Astrocyte (in vitro differentiated cells and primary cell): ENCODE results near the gene RNF44. TPM values are rescaled to one million over a fixed set of nuclear protein-coding genes. Genes with fewer than 3 reads are reported as not detected.
"Not testable (repeated sequence)": the region's sequence is repeated elsewhere in the genome, so short reads cannot be mapped to it uniquely, and the experiment has no call there.

Experiments
- DNase-seq: peaks from one replicate; pipeline ENCODE4 v3.0.0-alpha.2; 2010; ENCODE audit warnings: low read depth
- FAIRE-seq: peaks from 2 replicates; lab custom pipeline; 2011; peaks lifted over from hg19 to GRCh38; lab: Jason Lieb, UNC
- H2AFZ ChIP-seq: 2 replicates; pipeline ENCODE4 v1.6.0; 2012; ENCODE audit warnings: low read depth, low read length, inconsistent platforms
- H3K27ac ChIP-seq: 2 replicates; pipeline ENCODE4 v1.5.1; 2011; ENCODE audit warnings: low read depth, low read length, inconsistent platforms
- H3K27me3 ChIP-seq: 2 replicates; pipeline ENCODE4 v1.6.0; 2011; ENCODE audit warnings: low read length, inconsistent platforms; ENCODE audit not compliant: insufficient read depth
- H3K36me3 ChIP-seq: 2 replicates; pipeline ENCODE4 v1.5.1; 2011; ENCODE audit warnings: low read length, inconsistent platforms; ENCODE audit not compliant: insufficient read depth
- H3K4me1 ChIP-seq: 2 replicates; pipeline ENCODE4 v1.5.1; 2011; ENCODE audit warnings: low read length, inconsistent platforms; ENCODE audit not compliant: insufficient read depth
- H3K4me2 ChIP-seq: 2 replicates; pipeline ENCODE4 v1.6.0; 2012; ENCODE audit warnings: low read length, inconsistent platforms
- H3K4me3 ChIP-seq: 2 replicates; pipeline ENCODE4 v1.5.1; 2011; ENCODE audit warnings: low read depth, mild to moderate bottlenecking, low read length, inconsistent platforms; ENCODE audit not compliant: insufficient read depth
- H3K79me2 ChIP-seq: 2 replicates; pipeline ENCODE4 v1.6.0; 2012; ENCODE audit warnings: mild to moderate bottlenecking, low read length, inconsistent platforms; ENCODE audit not compliant: insufficient read depth
- H3K9ac ChIP-seq: 2 replicates; pipeline ENCODE4 v1.6.0; 2012; ENCODE audit warnings: mild to moderate bottlenecking, low read length, inconsistent platforms
- H3K9me3 ChIP-seq: 2 replicates; pipeline ENCODE4 v1.5.1; 2012; ENCODE audit warnings: low read depth, mild to moderate bottlenecking, low read length, inconsistent platforms; ENCODE audit not compliant: insufficient read depth
- H4K20me1 ChIP-seq: 2 replicates; pipeline ENCODE4 v1.6.0; 2012; ENCODE audit warnings: low read length, inconsistent platforms; ENCODE audit not compliant: insufficient read depth
- H3K27ac Mint-ChIP-seq: one replicate; pipeline ENCODE4 v1.8.0; 2021; ENCODE audit warnings: mild to moderate bottlenecking, mixed read lengths; ENCODE audit not compliant: unreplicated experiment
- H3K27me3 Mint-ChIP-seq: one replicate; pipeline ENCODE4 v1.8.0; 2021; ENCODE audit warnings: low read depth, mixed read lengths; ENCODE audit not compliant: unreplicated experiment
- H3K36me3 Mint-ChIP-seq: one replicate; pipeline ENCODE4 v1.8.0; 2021; ENCODE audit warnings: low read depth, mixed read lengths; ENCODE audit not compliant: unreplicated experiment
- H3K4me1 Mint-ChIP-seq: one replicate; pipeline ENCODE4 v1.8.0; 2021; ENCODE audit warnings: low read depth, mixed read lengths; ENCODE audit not compliant: unreplicated experiment
- H3K4me3 Mint-ChIP-seq: one replicate; pipeline ENCODE4 v1.8.0; 2021; ENCODE audit warnings: mild to moderate bottlenecking, moderate library complexity, mixed read lengths; ENCODE audit not compliant: unreplicated experiment
- H3K9me3 Mint-ChIP-seq: one replicate; pipeline ENCODE4 v1.8.0; 2021; ENCODE audit warnings: mild to moderate bottlenecking, mixed read lengths; ENCODE audit not compliant: unreplicated experiment
- EZH2 ChIP-seq: IDR thresholded peaks from 2 replicates; pipeline ENCODE4 v1.6.1; 2012; ENCODE audit warnings: mild to moderate bottlenecking, low read length, inconsistent platforms; ENCODE audit not compliant: insufficient read depth
- total RNA-seq: library from RNA; stranded (reverse); gene quantifications from 2 replicates; pipeline ENCODE4 v1.2.1, GENCODE V29; 2021
- TF ChIP-seq, protein P1 (sequence below): IDR thresholded peaks from 2 replicates; pipeline ENCODE4 v1.5.1; 2011; ENCODE audit warnings: low read depth, mild to moderate bottlenecking, inconsistent platforms, low read length, moderate library complexity; ENCODE audit not compliant: insufficient read depth

The RNF44 gene
- total RNA-seq, 1 donor from 2014 or later: 59.8 TPM

- Histone ChIP-seq H4K20me1 (no peaks in the 10 kb centered on the region), H3K79me2 (no peaks in the 10 kb centered on the region), H3K9me3 (no peaks in the 10 kb centered on the region), H3K27ac (no peak overlapping the region), H3K36me3 (no peaks in the 10 kb centered on the region), H3K4me3 (no peak overlapping the region), H2AFZ (no peak overlapping the region), H3K27me3 (peaks cover 3% of the 10 kb centered on the region), H3K9ac (no peak overlapping the region), H3K4me2 (no peak overlapping the region), H3K4me1 (no peaks in the 10 kb centered on the region)
- Mint-ChIP-seq H3K9me3 (peaks cover 7% of the 10 kb centered on the region), H3K36me3 (no peaks in the 10 kb centered on the region), H3K4me1 (peaks cover 3% of the 10 kb centered on the region), H3K27me3 (peaks cover 16% of the 10 kb centered on the region), H3K27ac (no peak overlapping the region), H3K4me3 (no peak overlapping the region)
- no peak for DNase-seq
- no peak for FAIRE-seq
- TF ChIP-seq EZH2: no peak
- TF ChIP-seq, protein P1, sequence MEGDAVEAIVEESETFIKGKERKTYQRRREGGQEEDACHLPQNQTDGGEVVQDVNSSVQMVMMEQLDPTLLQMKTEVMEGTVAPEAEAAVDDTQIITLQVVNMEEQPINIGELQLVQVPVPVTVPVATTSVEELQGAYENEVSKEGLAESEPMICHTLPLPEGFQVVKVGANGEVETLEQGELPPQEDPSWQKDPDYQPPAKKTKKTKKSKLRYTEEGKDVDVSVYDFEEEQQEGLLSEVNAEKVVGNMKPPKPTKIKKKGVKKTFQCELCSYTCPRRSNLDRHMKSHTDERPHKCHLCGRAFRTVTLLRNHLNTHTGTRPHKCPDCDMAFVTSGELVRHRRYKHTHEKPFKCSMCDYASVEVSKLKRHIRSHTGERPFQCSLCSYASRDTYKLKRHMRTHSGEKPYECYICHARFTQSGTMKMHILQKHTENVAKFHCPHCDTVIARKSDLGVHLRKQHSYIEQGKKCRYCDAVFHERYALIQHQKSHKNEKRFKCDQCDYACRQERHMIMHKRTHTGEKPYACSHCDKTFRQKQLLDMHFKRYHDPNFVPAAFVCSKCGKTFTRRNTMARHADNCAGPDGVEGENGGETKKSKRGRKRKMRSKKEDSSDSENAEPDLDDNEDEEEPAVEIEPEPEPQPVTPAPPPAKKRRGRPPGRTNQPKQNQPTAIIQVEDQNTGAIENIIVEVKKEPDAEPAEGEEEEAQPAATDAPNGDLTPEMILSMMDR: no peak
Observed at GRCh38 chr5:176557846-176558245, 20.6 kb upstream of the RNF44 start.

DNA sequence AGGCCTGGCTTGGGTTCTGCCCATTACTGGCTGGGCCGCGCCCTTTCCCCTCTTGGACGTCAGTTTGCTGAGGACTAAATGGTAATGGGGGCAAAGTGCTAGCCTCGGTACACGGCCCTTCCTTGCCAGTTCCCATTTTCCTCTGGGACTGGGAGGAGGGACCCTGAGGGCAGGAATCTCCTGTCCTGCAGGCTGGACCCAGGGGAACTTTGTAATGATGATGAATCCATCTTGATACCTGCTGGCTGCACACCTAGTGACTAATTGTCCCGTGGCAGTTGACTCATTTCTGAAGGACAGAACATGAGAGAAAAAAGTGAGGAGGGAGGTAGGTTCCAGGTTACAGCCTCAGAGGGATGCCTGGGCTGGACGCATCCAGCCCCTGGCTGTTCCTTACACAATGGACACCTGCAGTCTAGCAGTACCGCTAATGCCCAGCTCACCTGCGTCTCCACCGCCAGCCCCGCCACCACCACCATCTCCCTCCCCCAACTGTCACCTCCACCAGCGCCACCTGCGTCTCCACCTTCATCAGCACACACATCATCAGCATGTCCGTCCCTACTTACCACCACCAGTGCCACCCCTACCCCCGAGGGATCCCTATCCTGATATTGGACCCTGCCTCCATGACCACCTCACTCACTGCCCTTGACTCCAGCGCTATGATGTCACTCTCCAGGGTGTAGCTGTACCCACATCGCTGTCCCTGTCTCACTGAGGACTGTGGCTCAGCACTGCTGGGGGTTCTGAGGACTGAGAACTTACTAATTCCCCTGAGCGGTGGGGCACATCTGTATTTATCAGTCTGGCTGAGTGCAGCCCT lies 16.3 kb upstream of the RNF44 start:
- no peak for FAIRE-seq
- Histone ChIP-seq H4K20me1 (no peaks in the 10 kb centered on the region), H3K27ac (no peak overlapping the region), H3K9me3 (no peaks in the 10 kb centered on the region), H3K4me2 (no peak overlapping the region), H3K27me3 (peaks cover 3% of the 10 kb centered on the region), H3K79me2 (no peaks in the 10 kb centered on the region), H3K4me3 (no peak overlapping the region), H3K4me1 (no peaks in the 10 kb centered on the region), H2AFZ (no peak overlapping the region), H3K36me3 (no peaks in the 10 kb centered on the region), H3K9ac (no peak overlapping the region)
- Mint-ChIP-seq H3K27ac (no peak overlapping the region), H3K4me3 (no peak overlapping the region), H3K9me3 (no peaks in the 10 kb centered on the region), H3K27me3 (peaks cover 28% of the 10 kb centered on the region), H3K36me3 (no peaks in the 10 kb centered on the region), H3K4me1 (no peaks in the 10 kb centered on the region)
- no peak for TF ChIP-seq EZH2
- TF ChIP-seq, protein P1: no peak
- no peak for DNase-seq

- no peak for FAIRE-seq
- H3K4me1 ChIP-seq: no peaks in the 10 kb centered on the region
- Mint-ChIP-seq H3K27me3 (peaks cover 29% of the 10 kb centered on the region), H3K27ac (no peak overlapping the region), H3K9me3 (no peaks in the 10 kb centered on the region), H3K4me3 (no peak overlapping the region), H3K4me1 (no peaks in the 10 kb centered on the region), H3K36me3 (no peaks in the 10 kb centered on the region)
- H3K4me3 ChIP-seq: no peak overlapping the region
- TF ChIP-seq EZH2: no peak
- no peaks in the 10 kb centered on the region for H3K79me2 ChIP-seq
- H3K36me3 ChIP-seq: no peaks in the 10 kb centered on the region
- peaks cover 3% of the 10 kb centered on the region for H3K27me3 ChIP-seq
- H4K20me1 ChIP-seq: no peaks in the 10 kb centered on the region
- H3K9ac ChIP-seq: no peak overlapping the region
- H3K4me2 ChIP-seq: no peak overlapping the region
- no peak overlapping the region for H3K27ac ChIP-seq
- H2AFZ ChIP-seq: no peak overlapping the region
- DNase-seq: no peak
- H3K9me3 ChIP-seq: no peaks in the 10 kb centered on the region
Observed at GRCh38 chr5:176552332-176552869, 15.2 kb upstream of the RNF44 start.

DNA sequence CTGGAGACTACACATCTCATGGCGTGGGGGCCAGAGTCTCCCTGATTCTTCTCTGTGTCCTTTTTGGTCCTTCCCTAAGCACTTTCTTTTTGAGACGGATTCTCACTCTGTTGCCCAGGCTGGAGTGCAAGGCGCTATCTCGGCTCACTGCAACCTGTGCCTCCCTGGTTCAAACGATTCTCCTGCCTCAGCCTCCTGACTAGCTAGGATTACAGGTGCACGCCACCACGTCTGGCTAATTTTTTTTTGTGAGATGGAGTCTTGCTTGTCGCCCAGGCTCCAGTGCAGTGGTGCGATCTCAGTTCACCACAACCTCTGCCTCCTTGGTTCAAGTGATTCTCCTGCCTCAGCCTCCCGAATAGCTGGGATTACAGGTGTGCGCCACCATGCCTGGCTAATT lies 13.7 kb upstream of the RNF44 start:
- H3K9me3 Mint-ChIP-seq, H3K4me1 Mint-ChIP-seq, H3K27ac ChIP-seq, H2AFZ ChIP-seq, H3K36me3 Mint-ChIP-seq, H3K4me1 ChIP-seq, H3K27me3 ChIP-seq, DNase-seq, FAIRE-seq, H3K27ac Mint-ChIP-seq, H3K9me3 ChIP-seq, H3K4me2 ChIP-seq, H3K9ac ChIP-seq, H3K4me3 ChIP-seq, H4K20me1 ChIP-seq, H3K36me3 ChIP-seq, H3K4me3 Mint-ChIP-seq, H3K79me2 ChIP-seq: not testable (repeated sequence)
- peaks cover 31% of the 10 kb centered on the region for H3K27me3 Mint-ChIP-seq
